SHP77 (cell line): Measurements from ENCODE around the gene CNTN4.
A peak's percentile ranks its signal among the peaks of the same experiment; 100 is the strongest.

ENCODE experiments used
- DNase-seq, 2 experiments: peaks; one replicate each; lab custom pipeline; 2025; lab: John Stamatoyannopoulos, UW

CNTN4 gene

DNA sequence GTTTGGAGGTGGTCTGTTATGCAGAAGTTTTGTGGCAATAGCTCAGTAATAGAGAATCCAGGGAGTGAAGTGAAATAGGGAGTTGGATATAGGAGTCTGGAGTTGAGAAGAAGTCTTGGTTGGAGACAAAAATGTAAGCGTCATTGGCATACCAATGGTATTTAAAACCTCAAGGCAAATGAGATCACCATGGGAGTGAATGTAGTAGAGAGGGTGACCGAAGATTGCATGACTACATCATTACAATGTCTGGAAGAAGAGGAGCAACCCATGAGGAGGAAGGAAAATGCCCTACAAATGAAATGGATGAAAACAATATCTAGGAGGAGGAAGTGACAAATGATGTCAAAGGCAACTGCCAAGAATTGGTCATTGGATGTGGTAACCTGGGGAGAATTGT is 54.4 kb downstream of the CNTN4 start:
- DNase-seq = no peak

DNA sequence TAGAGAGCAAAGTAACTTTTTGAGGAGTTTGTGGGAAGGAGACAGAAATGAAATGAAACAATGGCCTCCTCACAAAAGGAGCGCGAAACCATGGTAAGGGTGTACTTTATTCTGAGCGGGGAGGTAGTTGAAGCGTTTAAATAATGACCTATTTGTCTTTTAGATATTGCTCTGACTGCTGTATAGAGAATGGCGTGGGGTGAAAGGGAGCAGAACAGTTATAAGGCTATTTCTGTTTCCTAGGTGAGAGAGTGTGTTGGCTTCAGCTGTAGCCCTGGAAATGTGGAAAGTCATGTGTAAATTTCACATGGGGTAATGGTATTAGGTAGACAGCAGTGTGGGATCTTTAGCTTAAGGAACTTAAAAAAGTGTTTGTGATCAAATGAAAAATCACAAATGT is 54.9 kb downstream of the CNTN4 start:
- no peak for DNase-seq

DNA sequence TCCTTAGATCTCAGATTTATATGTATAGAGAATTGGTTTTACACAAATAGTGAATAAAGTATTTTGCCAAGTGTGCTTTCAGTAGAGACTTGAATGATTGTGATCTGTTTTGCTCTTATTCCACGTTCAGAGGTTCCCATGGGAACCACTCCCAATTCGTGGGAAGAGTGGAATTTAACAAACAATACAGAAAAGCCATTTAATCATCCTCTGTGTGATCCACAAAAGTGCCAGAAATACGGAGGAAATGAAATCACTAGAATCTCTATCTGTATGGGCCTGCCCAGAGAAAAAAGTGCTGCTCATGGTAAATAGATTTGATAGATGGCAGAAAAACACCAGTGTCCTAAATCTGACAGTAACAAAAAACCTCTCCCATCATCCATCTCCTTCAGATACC is 56.0 kb downstream of the CNTN4 start:
- no peak for DNase-seq

DNA sequence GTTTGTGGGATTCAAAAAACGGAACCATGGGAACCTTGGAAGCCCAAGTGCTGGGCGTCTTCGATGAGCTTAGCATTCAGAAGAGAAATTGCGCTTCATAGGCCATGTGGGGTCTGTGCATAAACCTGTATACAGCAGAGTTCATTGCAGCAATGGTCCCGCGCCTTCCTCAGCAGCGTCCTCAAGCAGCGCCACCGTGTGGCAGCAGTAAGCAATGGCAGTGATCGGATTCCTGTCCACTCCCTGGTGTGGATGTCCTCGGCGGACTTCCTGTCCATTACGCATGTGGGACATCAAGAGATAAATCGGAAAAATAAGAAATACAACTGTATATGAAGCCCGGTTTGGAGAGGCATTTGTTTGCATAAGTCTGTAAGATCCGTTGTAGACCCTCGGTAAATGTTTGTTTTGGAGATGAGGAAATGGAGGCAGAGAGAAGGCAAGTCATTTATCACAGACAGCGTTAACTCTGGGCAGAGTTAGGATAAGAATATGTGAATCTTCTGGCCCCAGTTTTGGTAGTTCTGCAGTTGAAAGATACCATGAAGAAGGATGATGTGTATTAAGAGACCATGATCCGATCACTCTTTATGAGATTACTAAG is 57.7 kb downstream of the CNTN4 start:
- peak; percentile 17 to 47 for DNase-seq

DNA sequence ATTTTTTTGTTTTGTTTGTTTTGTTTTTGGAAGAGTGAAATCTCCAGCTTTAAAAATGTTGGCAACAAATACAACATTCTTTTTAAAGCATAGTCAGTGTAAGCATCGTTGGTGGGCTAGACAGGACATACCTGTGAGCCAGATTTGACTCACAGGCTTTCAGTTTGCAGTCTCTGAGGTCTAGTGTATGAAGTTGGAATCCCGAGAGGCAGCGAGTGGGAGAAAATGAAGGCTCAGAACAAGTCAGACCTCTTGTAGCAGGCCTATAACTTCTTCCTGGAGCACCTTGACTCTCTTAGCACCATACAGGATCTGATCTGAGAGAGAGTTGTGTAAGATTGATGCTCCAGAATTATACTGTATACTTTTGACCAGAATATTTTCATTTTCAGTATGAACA is 60.2 kb downstream of the CNTN4 start:
- DNase-seq = no peak

DNA sequence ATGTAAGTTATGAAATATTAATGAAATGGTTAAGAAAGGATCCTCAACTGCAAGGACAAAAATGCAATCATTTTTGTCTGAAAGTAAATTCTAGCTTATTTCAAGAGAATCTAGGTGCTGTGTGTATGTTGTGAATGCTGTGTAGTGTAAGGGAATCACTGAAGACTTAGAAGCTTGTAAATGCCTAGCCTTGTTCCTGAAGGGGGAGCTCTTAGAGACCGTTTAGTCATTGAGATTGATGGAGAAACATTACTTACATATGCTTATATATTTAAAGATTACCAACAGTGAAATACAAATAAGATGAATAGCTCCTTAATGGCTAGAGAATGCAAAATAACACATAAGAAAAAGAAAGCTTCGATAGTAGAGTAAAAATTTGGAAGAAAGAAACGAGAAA is 67.9 kb downstream of the CNTN4 start:
- DNase-seq = peak in 1 of 2 experiments; percentile 21

DNA sequence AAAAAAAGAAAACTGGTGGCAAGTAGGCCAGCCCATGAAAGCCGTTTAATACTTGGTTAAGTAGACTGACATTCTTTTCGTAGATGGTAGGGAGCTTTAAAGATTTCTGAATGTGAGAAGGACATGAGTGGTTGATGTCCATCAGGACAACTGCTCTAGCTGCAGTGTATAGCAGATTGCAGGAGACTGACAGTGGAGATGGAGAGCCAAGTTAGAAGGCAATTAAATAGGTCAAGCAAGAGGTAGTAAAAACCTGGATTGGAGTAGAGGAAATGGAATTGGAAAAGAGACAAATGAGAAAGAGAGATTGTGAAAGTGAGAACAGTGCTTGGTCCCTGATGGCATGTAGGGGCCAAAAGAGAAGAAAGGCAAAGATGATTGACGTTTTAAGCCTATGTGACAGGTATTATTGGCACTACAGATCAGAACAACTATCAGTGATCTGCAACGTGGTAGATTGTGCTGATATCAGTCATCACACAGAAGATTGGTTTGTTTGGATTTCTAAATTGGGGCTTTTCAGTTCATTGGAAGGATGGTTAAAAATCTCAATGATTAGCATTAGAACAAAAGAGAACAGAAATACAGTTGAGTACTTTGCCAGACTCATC is 74.0 kb downstream of the CNTN4 start:
- DNase-seq = peak in 1 of 2 experiments; percentile 23

DNA sequence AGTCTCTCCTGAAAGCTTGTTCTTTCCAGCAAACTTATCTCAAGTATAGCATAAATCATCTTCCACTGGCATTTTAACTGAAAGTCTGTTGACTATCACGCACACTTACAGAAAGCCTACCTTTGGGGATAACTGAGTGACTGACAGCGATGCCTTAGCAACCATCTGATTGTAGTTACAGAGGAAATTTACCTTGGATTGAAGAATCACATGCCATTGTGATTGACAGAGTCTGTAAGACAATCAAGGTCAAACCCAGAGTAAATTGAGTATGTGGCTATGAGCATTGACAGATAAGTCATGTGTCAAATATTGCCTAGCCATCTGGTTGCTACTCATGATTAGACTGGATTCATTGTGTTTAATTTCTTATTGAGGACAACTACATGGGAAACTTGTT is 82.0 kb downstream of the CNTN4 start:
- no peak for DNase-seq

DNA sequence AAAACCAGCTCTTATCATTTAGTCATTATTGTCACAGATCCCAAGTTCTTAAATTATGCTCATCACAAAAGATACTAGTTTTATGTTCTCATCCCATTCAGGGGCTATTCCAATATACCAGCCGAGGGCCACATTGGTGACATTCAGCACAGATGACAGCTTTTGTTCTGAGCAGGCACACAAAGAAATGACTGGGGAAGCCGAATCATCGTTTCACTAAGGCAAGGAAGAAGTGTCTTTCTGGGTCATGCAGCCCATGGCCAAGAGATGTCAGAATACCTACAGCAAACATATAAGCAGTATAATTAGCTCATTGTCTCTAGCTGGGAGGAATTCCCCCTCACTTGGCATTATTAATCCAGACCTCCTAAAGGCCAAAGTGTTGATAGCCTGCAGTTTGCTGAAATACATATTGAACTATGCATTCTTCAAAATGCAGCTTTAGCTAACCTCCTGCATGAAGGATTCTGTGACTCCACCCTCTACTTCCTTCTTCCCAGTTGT is 100.2 kb downstream of the CNTN4 start:
- DNase-seq = no peak

DNA sequence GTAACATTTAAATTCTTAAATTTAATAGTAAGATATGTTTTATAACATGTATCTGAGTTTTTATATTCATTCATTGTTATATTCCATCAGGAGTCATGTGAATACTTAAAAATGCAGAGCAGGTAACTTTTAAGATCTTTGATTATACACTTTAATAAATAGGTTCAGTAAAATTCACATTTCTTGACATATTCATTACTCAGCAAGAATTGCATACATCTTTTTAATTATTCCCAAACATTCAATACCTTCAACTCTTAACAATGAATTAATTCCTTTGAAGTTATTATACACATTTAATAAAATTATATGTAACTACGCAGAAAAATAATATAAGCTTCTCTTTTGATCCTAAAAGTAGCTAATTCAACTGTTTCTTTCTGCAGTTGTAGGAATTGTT is 105.4 kb downstream of the CNTN4 start:
- DNase-seq = no peak

DNA sequence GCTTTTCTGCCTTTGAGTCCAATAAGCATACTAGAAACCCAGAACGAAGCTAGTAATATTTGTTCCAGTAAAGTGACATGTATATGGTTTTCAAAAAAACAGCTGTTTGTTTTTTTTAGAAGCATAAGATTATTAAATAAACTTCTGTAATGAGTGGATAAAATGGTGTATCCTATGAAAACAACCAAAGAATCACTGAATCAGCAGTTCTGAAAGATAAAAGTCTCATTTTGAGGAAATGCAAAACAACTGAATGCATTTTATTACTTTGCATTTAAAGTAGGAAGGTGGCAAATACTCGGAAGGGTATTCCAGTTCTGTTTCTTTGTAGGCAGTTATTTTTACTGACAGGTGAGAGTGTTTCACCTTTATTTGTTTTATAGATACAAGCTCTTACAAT is 107.0 kb downstream of the CNTN4 start:
- DNase-seq = no peak

DNA sequence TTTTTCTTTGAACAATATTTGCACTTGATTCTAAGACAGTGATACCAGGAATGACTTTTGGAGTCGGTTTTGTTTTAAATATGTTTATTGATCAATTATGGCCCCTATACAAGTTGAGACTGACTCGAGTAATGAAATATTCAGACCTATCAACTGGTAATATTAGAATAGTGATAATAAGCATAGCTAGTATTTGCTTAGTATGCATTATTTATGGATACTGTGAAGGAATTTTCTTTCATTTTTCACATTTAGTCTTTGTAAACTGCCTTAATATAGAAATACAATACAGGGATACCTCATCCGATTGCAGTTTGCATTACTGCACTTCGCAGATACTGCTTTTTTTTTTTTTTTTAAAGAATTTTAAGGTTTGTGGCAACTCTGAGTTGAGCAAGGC is 107.9 kb downstream of the CNTN4 start:
- DNase-seq = no peak

DNA sequence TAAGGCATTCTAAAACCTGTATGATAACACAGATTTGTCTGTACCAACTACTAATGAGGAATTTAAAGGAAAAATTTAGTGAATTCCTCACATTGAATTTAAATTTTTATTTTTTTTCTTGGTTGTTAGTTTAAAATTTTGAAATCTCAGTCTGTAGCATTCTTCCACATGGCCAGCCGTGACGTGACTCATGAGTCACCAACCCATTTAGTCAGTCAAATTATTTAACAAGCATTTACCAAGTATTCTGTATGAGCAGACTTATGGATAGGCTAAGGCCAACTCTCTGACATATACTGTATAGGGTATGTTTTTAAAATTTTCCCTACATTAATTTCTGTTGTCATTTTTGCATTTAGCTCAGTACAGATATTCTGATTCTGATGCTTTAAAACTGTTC is 112.9 kb downstream of the CNTN4 start:
- no peak for DNase-seq

DNA sequence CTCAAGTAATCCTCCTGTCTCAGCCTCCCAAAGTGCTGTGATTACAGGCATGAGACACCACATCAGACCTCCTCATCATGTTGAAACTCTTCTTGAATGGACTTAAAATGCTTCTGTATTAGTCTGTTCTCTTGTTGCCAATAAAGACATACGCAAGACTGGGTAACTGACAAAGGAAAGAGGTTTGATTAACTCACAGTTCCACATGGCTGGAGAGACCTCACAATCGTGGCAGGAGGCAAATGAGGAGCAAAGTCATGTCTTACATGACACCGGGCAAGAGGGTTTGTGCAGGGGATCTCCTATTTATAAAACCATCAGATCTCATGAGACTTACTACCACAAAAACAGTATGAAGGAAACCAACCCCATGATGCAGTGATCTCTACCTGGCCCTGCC is 113.5 kb downstream of the CNTN4 start:
- no peak for DNase-seq

DNA sequence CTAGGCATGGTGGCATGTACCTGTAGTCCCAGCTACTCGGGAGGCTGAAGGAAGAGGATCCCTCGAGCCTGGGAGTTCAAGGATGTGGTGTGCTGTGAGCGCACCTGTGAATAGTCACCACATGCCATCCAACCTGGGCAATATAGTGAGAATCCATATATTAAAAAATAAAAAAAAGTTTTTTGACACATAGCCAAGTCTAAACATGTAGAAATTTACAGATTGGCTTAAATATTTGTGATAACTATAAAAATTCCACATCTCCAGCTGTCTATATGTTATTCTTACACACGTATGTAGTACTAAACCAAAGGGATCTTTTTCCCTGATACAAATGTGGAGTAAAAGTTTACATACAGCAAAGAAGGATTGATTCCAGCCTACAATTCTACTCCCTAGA is 119.7 kb downstream of the CNTN4 start:
- no peak for DNase-seq

DNA sequence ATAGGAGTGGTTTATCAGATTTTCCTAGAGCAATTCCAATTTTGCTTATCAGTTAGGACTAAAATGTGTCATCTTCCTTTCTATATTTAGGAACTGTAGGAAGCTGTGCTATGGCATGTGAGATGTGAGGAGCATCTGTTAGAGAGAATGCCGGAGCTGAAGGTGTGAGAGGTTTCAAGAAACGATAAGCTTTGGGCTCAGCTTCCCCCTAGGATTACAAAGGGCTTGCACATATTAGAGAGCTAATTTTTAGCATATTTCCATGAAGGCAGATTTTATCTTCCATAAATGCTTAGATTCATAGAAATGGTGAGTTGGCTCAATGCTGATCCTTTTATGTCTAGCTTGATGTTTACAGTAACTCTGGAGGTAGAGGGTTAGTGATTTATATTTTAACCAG is 120.2 kb downstream of the CNTN4 start:
- no peak for DNase-seq

DNA sequence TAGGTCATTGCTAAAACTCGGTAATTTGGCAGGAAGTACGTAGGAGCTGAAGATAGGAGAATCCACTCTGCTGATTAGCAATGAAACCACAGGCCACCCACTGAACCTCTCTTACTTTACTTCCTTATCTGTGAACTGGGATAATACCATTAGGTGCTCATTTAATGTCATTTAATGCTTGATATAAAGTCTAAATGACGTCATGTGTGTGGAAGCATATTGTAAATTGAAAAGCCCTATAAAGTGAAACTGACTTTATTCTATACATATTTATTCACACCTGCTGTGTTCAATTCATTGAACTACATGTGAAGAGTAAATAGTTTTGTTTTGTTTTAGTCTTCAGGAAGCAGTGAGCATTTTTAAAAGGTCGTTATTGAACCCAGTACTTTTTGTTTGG is 137.5 kb downstream of the CNTN4 start:
- no peak for DNase-seq

DNA sequence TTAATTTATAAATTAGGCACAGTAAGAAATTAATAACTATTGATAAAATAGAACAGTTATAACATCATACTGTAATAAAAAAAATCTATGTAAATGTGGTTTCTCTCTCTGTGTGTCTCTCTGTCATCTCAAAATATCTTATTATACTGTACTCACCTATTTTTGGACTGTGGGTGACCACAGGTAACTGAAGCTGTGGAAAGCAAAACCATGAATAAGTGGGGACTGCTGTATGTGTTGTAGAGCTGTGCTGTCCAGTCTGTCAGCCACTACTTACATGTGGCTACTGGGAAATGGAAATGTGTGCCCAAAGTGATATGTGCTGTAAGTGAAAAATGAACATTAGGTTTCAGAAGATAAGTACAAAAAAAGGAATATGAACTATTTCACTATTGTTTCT is 145.5 kb downstream of the CNTN4 start:
- DNase-seq = no peak

DNA sequence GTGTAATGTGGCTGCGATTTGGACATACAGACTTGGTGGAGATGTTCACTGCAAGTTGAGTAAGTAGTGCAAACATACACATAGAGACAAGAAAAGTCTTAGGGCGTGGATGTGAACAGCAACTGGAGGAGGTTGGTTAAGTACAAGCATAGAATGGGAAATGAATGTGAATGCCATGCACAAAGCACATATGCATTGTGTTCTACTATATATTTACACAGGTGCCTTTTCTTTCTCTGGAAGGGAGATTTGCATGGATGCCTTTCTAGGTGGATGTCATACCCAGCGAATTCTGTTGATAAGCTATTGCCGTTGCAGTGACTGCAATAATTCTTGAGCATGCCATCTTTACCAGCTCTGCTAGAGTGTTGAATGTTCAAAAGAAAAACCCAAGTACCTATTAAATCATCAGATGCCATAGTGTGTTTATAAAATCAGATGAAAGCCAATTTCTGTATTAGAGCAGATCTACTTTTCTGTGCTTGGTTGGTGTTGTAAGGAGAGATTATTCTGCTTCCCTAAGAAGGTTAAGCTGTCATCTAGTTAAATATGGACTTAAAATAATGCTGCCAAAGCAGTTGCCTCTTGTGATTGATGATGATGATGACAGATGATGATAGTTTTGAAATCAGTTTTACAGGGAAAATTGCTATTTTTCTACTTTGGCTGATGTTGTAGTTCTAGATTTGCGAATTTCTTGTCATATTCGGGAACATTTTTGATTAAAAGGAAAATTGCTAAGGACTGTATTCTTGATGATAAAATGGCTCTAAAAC is 148.4 kb downstream of the CNTN4 start:
- DNase-seq = peak; percentile 34 to 48

DNA sequence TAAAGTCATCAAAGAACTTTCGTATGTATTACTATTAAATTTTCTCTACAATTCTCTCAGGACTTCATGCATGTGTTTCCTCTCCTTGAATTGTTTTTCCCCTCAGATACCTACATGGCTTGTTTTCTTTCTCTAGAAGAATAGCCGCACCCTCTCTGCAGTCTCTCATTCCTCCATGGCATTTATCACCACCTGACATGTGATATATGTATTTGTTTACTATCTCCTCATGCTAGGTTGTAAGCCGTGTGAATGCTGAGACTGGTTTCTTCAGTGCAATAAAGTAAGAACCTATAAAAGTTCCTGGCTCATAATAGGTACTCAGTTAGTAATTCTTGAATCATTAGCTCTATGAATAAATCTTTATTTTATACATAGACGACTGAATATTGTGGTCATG is 149.2 kb downstream of the CNTN4 start:
- DNase-seq = peak in 1 of 2 experiments; percentile 4

DNA sequence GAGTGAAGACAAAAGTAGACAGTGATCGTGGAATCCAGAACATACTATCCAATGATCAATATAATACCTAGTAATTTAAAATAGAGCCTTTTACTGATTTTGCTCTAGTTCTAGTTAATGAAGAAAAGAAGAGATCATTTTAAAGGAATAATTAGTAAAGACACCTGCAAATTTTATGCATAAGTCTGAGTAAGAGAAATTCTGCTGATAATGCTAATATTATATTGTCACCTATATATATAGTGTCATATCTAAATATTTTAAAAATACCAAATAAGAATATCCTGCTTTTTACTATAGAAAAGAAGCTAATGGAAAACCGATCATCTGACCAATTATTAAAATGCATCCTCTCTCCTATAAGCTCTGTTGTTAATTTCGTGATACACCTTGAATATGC is 152.1 kb downstream of the CNTN4 start:
- no peak for DNase-seq

DNA sequence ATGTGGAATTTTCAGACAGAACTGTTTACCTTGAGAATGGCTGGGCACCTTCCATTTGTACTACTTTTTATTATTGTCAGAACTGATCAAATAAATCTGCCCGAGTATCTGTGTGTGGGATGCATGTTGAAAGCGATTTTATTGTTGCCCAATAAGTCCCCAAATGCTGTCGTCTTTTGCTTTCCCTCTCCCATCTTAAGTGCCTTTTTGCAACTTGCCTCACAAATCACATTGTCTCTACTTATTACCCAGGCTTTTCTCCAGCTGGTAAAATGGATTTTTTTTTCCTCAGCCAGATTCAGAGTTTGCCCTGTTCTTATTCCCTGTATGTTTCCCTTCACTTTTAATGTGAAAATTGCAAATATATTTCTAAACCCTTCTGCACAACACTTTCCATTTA is 163.1 kb downstream of the CNTN4 start:
- no peak for DNase-seq

DNA sequence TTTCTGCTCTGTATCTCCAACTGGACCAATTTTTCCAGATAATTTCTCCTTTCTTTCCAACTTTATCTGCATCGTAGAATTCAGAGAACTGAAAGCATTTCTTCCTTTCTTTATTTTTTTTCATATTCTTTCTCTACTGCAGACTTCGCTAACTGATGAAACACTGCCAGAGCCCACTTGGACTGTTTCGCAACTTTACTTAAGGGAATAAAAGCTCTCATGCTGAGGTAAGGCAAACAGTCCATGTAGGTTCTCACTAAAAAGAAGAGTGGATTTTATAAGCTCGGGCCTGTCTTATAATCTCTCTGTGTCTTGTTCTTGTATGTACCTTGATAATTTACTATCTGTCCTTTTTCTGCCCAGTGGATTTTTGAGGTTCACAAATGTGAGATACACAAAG is 163.5 kb downstream of the CNTN4 start:
- no peak for DNase-seq
